Measurements from ENCODE around the gene ZBTB33.

ZBTB33 gene

GRCh38 chrX:120306630-120307029 is 56.0 kb downstream of the ZBTB33 start:
- TF ChIP-seq TAF1 (IDR thresholded peaks at IDR 0.05; ENCODE audit: borderline replicate concordance, insufficient read depth, low read length) (no peak), REST (IDR thresholded peaks at IDR 0.05; ENCODE audit: insufficient read depth in 1 of 2, low read depth in 2 of 2, low read length in 2 of 2) (no peak), FOXP2 (optimal IDR thresholded peaks at IDR 0.05; ENCODE audit: borderline replicate concordance, extremely low read depth, extremely low read length, insufficient read depth) (no peak), POLR2AphosphoS5 (IDR thresholded peaks at IDR 0.05; ENCODE audit: low read depth, low read length) (no peak), SIN3A (IDR thresholded peaks at IDR 0.05; ENCODE audit: borderline replicate concordance, insufficient read depth, low read length) (no peak)
